AG10803 (cell line): ENCODE measurements around the gene KY.

Source experiments
- DNase-seq: peaks from one replicate; pipeline ENCODE4 v3.0.0; 2010; ENCODE audit warnings: low read depth
- H3K4me3 ChIP-seq: 2 replicates; pipeline ENCODE4 v1.5.1; 2011; ENCODE audit warnings: mild to moderate bottlenecking, low read length, control low read depth
- TF ChIP-seq, protein P1 (sequence below): conservative IDR thresholded peaks from 2 replicates; pipeline ENCODE4 v1.5.1; 2011; ENCODE audit warnings: mild to moderate bottlenecking, low read length, control low read depth, inconsistent platforms

The KY gene

GRCh38 chr3:134672571-134672970 lies 21.7 kb upstream of the KY start:
- TF ChIP-seq, protein P1, sequence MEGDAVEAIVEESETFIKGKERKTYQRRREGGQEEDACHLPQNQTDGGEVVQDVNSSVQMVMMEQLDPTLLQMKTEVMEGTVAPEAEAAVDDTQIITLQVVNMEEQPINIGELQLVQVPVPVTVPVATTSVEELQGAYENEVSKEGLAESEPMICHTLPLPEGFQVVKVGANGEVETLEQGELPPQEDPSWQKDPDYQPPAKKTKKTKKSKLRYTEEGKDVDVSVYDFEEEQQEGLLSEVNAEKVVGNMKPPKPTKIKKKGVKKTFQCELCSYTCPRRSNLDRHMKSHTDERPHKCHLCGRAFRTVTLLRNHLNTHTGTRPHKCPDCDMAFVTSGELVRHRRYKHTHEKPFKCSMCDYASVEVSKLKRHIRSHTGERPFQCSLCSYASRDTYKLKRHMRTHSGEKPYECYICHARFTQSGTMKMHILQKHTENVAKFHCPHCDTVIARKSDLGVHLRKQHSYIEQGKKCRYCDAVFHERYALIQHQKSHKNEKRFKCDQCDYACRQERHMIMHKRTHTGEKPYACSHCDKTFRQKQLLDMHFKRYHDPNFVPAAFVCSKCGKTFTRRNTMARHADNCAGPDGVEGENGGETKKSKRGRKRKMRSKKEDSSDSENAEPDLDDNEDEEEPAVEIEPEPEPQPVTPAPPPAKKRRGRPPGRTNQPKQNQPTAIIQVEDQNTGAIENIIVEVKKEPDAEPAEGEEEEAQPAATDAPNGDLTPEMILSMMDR: no peak
- no peak for DNase-seq
- no peak overlapping the region for H3K4me3 ChIP-seq

GRCh38 chr3:134667956-134668355 lies 17.1 kb upstream of the KY start:
- TF ChIP-seq, protein P1: no peak
- H3K4me3 ChIP-seq: no peak overlapping the region
- no peak for DNase-seq

DNA sequence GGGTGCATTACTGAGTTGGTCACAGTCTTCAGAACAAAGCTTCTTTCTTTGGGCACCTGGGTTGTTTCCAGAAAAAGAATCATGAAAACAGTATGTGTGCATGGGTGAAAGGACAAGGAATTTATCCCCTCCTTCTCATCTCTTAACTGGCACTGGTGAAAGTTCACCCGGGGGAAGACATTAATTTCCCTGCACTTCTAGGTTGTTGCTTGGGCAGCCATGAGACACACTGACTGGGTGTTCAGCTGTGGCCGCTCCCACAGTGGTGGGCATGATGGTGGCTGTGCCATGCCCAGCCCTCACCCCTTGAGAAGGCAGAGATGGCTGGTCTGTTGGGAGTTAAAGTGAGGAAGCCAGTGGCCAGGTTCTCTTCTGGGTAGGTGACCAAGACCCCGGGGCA lies 16.6 kb upstream of the KY start:
- H3K4me3 ChIP-seq: no peak overlapping the region
- TF ChIP-seq, protein P1: no peak
- no peak for DNase-seq

DNA sequence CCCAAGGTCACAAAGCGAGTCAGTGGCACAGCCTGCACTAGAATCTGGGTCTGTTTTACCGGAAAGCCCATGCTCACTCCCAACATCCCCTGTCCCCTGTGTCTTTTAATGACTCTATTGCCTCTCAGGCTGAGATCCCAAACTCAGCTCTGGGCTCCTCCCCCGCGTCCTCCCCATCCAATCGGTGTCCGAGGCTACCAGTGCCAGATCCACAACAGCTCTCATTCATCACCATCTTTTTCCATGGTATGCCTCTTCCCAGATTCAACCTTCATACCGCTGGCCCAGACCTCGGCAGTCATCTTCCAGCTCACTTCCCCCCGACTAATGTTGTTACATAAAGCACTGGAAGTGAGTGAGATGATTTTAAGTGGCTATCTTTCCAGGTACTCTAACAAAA lies 16.1 kb upstream of the KY start:
- TF ChIP-seq, protein P1: no peak
- no peak overlapping the region for H3K4me3 ChIP-seq
- DNase-seq: no peak

DNA sequence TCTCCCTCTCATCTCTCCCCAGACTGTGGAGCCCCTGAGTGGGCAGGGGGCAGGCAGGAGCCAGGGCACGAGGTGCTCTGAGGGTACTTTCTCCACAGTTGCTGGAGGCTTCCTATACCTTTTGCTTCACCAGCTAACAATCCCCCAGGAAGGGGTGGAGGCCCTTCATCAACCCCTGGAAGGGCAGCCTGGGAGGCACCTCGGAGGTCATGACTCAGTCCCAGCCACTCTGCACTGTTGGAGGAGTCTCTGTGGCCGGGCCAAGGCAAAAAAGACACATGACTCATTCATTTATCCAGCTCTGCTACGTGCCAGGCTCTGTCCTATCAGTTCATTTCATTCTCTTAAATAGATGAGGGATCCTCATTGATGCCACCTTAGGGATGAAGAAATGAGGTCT lies 15.6 kb upstream of the KY start:
- peak; percentile 56 for DNase-seq
- no peak overlapping the region for H3K4me3 ChIP-seq
- TF ChIP-seq, protein P1: no peak

DNA sequence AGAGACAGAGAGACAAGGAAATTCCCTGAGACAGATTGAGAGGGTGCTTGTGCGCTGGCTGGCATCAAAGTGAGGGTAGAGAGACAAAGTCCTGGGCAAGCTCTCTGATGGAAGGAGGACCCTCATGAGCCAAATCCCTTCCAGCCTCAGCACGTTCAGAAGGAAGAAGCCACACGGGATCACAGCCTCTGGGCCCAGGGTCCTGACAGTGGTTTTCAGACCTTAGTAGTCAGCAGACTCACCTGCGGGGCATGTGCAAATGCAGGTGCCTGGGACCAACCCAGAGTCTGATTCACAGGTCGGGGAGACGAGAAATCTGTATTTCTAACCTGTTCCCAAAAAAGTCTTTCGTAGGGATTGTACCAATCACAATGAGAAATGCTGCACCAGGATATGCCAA lies 15.2 kb upstream of the KY start:
- TF ChIP-seq, protein P1: no peak
- H3K4me3 ChIP-seq: no peak overlapping the region
- no peak for DNase-seq

DNA sequence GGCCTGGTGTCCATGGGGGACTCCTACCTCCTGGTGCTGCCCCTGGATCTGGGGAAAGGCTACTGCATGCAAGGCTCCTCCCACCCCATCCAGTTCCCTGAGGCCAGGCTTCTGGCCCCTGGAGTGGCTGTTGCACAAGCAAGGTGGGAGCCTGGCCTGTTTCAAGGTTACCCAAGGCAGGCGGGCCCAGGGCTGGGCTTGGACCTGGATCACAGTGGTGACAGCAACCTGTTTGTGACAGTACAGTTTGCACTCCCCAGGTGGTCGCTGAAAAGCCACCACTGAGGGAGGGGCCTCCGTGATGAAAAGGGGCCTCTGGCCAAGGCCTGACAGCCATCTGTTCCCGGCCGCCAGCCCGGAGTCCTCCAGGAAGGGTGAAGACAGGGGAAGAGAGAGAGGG lies 14.4 kb upstream of the KY start:
- TF ChIP-seq, protein P1: no peak
- no peak overlapping the region for H3K4me3 ChIP-seq
- no peak for DNase-seq
